ENCODE results near the gene ATXN3L. TPM values are rescaled to one million over a fixed set of nuclear protein-coding genes. Genes with fewer than 3 reads are reported as not detected.

The ATXN3L gene
- total RNA-seq, 2 donors from 2014 or later: not detected

DNA sequence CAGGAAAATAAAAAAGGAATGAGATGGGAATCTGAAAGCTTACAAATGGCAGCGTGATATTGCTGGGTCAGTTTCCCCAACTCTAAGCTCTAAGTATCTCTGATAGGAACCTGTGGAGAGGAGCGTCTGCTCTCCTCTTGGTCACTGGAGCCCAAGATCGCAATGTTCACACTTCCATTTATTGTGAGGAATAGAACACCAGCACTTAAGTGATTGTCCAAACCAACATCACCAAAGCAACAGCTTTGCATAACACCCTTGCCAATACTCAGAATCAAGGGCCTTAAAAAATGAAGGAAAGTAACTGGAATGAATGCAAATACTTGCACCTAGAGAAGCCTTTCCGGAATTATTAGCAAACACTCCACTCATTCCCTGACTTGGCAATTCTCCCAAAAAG lies 46.8 kb upstream of the ATXN3L start:
- no peaks in the 10 kb centered on the region for H3K36me3 Mint-ChIP-seq (ENCODE audit: low read depth)
- no peak overlapping the region for H3K4me3 Mint-ChIP-seq
- no peak overlapping the region for H3K27ac ChIP-seq (ENCODE audit: low read depth, low read length)
- H3K4me1 ChIP-seq (ENCODE audit: control insufficient read depth, insufficient read depth, low read length): no peaks in the 10 kb centered on the region
- DNase-seq: no peak
- H3K27me3 ChIP-seq (ENCODE audit: control insufficient read depth, insufficient read depth, low read length, poor library complexity, severe bottlenecking): no peaks in the 10 kb centered on the region
- TF ChIP-seq, protein P1, sequence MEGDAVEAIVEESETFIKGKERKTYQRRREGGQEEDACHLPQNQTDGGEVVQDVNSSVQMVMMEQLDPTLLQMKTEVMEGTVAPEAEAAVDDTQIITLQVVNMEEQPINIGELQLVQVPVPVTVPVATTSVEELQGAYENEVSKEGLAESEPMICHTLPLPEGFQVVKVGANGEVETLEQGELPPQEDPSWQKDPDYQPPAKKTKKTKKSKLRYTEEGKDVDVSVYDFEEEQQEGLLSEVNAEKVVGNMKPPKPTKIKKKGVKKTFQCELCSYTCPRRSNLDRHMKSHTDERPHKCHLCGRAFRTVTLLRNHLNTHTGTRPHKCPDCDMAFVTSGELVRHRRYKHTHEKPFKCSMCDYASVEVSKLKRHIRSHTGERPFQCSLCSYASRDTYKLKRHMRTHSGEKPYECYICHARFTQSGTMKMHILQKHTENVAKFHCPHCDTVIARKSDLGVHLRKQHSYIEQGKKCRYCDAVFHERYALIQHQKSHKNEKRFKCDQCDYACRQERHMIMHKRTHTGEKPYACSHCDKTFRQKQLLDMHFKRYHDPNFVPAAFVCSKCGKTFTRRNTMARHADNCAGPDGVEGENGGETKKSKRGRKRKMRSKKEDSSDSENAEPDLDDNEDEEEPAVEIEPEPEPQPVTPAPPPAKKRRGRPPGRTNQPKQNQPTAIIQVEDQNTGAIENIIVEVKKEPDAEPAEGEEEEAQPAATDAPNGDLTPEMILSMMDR (conservative IDR thresholded peaks at IDR 0.05): no peak
- H3K9ac ChIP-seq (ENCODE audit: extremely low read depth, low read length, poor library complexity, severe bottlenecking): no peak overlapping the region
- H3K9me3 Mint-ChIP-seq: peaks cover 46% of the 10 kb centered on the region
- H3K36me3 ChIP-seq (ENCODE audit: control insufficient read depth, insufficient read depth, low read length): no peaks in the 10 kb centered on the region
- 90% methylated on average over 4 of the region's 4 CpGs; no CpG with 5 or more reads in 1 of the 2 experiments for WGBS, 2 experiments (ENCODE audit: insufficient coverage in 1 of 2, insufficient read length in 1 of 2)
- H3K9me3 ChIP-seq (ENCODE audit: control insufficient read depth, low read length): no peaks in the 10 kb centered on the region
- no peaks in the 10 kb centered on the region for H3K27me3 Mint-ChIP-seq (ENCODE audit: insufficient read depth)
- H3K27ac Mint-ChIP-seq: no peak overlapping the region
- no peak overlapping the region for H3K4me3 ChIP-seq (ENCODE audit: low read length)
- H3K4me1 Mint-ChIP-seq: no peaks in the 10 kb centered on the region

DNA sequence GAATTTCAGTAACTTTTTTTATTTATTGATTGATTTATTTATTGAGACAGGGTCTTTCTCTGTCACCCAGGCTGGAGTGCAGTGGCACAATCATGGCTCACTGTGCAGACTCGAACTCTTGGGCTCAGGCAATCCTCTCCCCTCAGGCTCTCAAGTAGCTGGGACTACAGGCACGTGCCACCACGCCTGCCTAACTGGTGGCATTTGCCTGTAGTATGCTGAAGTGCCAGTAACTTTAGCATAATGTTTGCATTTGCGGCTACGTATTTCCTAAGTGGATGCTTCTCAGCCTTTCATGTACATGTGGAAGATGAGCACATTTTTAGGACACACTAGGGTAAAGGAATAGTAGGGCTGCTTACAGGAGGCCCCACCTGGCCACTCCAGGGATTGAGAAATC lies 45.3 kb upstream of the ATXN3L start:
- DNase-seq: no peak
- no peaks in the 10 kb centered on the region for H3K27me3 Mint-ChIP-seq (ENCODE audit: insufficient read depth)
- peaks cover 52% of the 10 kb centered on the region for H3K9me3 Mint-ChIP-seq
- Histone ChIP-seq H3K4me3 (ENCODE audit: low read length) (no peak overlapping the region), H3K36me3 (ENCODE audit: control insufficient read depth, insufficient read depth, low read length) (no peaks in the 10 kb centered on the region), H3K27me3 (ENCODE audit: control insufficient read depth, insufficient read depth, low read length, poor library complexity, severe bottlenecking) (no peaks in the 10 kb centered on the region), H3K27ac (ENCODE audit: low read depth, low read length) (no peak overlapping the region), H3K9ac (ENCODE audit: extremely low read depth, low read length, poor library complexity, severe bottlenecking) (no peak overlapping the region), H3K9me3 (ENCODE audit: control insufficient read depth, low read length) (no peaks in the 10 kb centered on the region), H3K4me1 (ENCODE audit: control insufficient read depth, insufficient read depth, low read length) (no peaks in the 10 kb centered on the region)
- TF ChIP-seq, protein P1 (conservative IDR thresholded peaks at IDR 0.05): no peak
- no peaks in the 10 kb centered on the region for H3K36me3 Mint-ChIP-seq (ENCODE audit: low read depth)
- WGBS, 2 experiments (ENCODE audit: insufficient coverage in 1 of 2, insufficient read length in 1 of 2): 90 to 98% methylated on average over 2 to 5 of the region's 5 CpGs
- no peak overlapping the region for H3K27ac Mint-ChIP-seq
- H3K4me3 Mint-ChIP-seq: no peak overlapping the region
- no peaks in the 10 kb centered on the region for H3K4me1 Mint-ChIP-seq

DNA sequence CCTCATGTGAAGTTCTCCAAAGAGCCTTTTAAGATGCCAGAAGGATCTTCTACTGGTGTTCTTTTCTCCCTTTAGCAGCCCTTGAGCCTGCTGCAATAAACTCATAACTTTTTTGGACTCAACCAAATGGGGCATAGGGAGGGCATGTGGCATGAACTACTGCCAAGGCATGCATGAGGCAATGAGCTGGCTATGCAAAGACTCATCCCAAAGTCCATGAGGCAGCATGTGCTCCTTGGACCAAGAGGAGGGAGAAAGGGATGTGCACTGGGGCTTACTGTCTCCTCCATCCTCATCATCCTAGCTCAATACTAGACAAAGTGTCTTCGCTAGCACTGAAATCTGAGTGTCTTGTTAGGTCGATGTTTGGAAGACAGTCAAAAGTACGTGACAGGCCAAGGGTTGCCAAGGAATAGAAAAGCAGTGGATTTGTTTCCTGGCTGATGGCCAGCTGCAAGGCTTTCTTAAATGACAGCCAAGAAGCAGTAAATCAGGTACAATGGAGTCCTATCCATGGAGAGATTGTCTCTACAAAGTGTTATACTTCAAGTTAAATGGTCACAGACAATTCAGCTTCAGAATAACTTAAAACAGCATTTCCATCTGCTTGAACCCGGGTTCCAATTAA lies 44.5 kb upstream of the ATXN3L start:
- H3K27me3 Mint-ChIP-seq (ENCODE audit: insufficient read depth): no peaks in the 10 kb centered on the region
- no peak for DNase-seq
- Histone ChIP-seq H3K9ac (ENCODE audit: extremely low read depth, low read length, poor library complexity, severe bottlenecking) (no peak overlapping the region), H3K9me3 (ENCODE audit: control insufficient read depth, low read length) (no peaks in the 10 kb centered on the region), H3K4me3 (ENCODE audit: low read length) (no peak overlapping the region), H3K36me3 (ENCODE audit: control insufficient read depth, insufficient read depth, low read length) (no peaks in the 10 kb centered on the region), H3K4me1 (ENCODE audit: control insufficient read depth, insufficient read depth, low read length) (no peaks in the 10 kb centered on the region), H3K27ac (ENCODE audit: low read depth, low read length) (no peak overlapping the region), H3K27me3 (ENCODE audit: control insufficient read depth, insufficient read depth, low read length, poor library complexity, severe bottlenecking) (no peaks in the 10 kb centered on the region)
- TF ChIP-seq, protein P1 (conservative IDR thresholded peaks at IDR 0.05): no peak
- H3K36me3 Mint-ChIP-seq (ENCODE audit: low read depth): no peaks in the 10 kb centered on the region
- H3K27ac Mint-ChIP-seq: no peak overlapping the region
- no peaks in the 10 kb centered on the region for H3K4me1 Mint-ChIP-seq
- H3K9me3 Mint-ChIP-seq: peaks cover 56% of the 10 kb centered on the region
- WGBS, 2 experiments (ENCODE audit: insufficient coverage in 1 of 2, insufficient read length in 1 of 2): 96 to 100% methylated on average over 2 to 4 of the region's 4 CpGs
- no peak overlapping the region for H3K4me3 Mint-ChIP-seq
